Measurements from ENCODE around the gene MLYCD.

DNA sequence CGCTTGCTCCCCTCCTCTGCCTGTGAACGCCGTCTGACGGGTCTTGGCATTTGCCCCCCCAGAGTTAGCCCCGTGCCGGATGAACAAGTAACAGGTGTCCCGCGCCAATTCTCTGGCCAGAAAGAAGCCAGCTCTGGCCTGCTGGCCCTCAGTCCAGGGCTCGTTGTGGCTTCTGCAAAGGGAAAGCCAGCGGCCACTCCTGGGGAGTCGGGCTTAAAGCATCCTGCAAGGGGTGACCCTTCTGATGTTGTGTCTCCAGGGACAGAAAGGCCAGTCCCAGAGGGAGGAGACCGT lies 35.7 kb downstream of the MLYCD start:
- TF ChIP-seq, protein P1, sequence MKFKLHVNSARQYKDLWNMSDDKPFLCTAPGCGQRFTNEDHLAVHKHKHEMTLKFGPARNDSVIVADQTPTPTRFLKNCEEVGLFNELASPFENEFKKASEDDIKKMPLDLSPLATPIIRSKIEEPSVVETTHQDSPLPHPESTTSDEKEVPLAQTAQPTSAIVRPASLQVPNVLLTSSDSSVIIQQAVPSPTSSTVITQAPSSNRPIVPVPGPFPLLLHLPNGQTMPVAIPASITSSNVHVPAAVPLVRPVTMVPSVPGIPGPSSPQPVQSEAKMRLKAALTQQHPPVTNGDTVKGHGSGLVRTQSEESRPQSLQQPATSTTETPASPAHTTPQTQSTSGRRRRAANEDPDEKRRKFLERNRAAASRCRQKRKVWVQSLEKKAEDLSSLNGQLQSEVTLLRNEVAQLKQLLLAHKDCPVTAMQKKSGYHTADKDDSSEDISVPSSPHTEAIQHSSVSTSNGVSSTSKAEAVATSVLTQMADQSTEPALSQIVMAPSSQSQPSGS (tag by site-specific recombination; IDR thresholded peaks at IDR 0.05; ENCODE audit: low read depth), result no peak
- TF ChIP-seq, protein P2, sequence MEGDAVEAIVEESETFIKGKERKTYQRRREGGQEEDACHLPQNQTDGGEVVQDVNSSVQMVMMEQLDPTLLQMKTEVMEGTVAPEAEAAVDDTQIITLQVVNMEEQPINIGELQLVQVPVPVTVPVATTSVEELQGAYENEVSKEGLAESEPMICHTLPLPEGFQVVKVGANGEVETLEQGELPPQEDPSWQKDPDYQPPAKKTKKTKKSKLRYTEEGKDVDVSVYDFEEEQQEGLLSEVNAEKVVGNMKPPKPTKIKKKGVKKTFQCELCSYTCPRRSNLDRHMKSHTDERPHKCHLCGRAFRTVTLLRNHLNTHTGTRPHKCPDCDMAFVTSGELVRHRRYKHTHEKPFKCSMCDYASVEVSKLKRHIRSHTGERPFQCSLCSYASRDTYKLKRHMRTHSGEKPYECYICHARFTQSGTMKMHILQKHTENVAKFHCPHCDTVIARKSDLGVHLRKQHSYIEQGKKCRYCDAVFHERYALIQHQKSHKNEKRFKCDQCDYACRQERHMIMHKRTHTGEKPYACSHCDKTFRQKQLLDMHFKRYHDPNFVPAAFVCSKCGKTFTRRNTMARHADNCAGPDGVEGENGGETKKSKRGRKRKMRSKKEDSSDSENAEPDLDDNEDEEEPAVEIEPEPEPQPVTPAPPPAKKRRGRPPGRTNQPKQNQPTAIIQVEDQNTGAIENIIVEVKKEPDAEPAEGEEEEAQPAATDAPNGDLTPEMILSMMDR (tag by site-specific recombination; IDR thresholded peaks at IDR 0.05), result no peak
- TF ChIP-seq ZNF239 (tag by site-specific recombination; IDR thresholded peaks at IDR 0.05), result no peak
- no peak for TF ChIP-seq ZSCAN23 (tag by site-specific recombination; IDR thresholded peaks at IDR 0.05)
- no peak for TF ChIP-seq REST (tag by site-specific recombination; IDR thresholded peaks at IDR 0.05)
- TF ChIP-seq ZNF843 (tag by site-specific recombination; IDR thresholded peaks at IDR 0.05), result no peak

Measured in HEK293 (cell line).